Measurements from ENCODE around the gene TMEM176B.

The TMEM176B gene

DNA sequence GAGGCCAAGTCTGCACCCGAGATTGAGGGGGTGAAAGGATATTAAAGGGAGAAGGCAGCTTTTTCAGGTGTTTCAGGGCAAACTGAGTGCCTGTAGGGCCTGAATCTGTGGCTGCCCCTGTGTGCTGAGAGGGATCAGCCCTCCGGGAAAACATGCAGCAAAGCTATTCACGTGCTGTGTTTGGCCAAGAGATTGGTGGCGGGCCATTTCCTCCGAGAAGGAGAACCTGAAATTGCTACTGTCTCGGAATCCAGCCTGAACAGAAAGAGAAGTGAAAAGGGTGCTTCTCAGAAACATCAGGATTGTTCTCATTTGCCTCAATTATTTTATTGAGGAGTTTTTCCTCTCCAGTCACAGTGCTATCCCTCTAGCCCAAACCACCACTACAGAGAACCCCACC is 46.9 kb downstream of the TMEM176B start:
- DNase-seq (ENCODE audit: low read depth) = no peak
- TF ChIP-seq, protein P1, sequence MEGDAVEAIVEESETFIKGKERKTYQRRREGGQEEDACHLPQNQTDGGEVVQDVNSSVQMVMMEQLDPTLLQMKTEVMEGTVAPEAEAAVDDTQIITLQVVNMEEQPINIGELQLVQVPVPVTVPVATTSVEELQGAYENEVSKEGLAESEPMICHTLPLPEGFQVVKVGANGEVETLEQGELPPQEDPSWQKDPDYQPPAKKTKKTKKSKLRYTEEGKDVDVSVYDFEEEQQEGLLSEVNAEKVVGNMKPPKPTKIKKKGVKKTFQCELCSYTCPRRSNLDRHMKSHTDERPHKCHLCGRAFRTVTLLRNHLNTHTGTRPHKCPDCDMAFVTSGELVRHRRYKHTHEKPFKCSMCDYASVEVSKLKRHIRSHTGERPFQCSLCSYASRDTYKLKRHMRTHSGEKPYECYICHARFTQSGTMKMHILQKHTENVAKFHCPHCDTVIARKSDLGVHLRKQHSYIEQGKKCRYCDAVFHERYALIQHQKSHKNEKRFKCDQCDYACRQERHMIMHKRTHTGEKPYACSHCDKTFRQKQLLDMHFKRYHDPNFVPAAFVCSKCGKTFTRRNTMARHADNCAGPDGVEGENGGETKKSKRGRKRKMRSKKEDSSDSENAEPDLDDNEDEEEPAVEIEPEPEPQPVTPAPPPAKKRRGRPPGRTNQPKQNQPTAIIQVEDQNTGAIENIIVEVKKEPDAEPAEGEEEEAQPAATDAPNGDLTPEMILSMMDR (IDR thresholded peaks at IDR 0.05; ENCODE audit: control insufficient read depth, extremely low read depth, insufficient read depth) = no peak
- no peak overlapping the region for H3K4me3 ChIP-seq (ENCODE audit: low read depth, low read length)

DNA sequence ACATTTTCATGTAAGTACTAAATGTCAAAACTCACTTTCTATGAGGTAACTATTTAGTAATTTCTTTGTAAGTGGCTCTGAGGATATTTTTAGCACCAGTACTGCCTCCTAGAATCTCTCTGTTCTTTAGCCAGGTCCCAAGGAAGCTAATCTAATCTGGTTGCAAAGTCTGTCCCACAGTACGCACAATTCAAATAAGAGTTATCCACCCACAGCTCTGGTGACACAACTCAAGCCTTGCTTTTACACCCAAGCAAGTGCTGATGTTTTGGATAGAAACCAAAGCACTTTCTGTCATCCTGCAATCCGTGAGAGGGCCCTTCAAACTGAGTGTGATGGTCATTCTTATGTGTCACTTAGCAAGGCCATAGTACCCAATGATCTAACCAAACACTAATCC is 48.5 kb downstream of the TMEM176B start:
- TF ChIP-seq, protein P1 (IDR thresholded peaks at IDR 0.05; ENCODE audit: control insufficient read depth, extremely low read depth, insufficient read depth) = no peak
- no peak for DNase-seq (ENCODE audit: low read depth)
- H3K4me3 ChIP-seq (ENCODE audit: low read depth, low read length) = no peak overlapping the region

GRCh38 chr7:150748376-150748775 is 51.8 kb downstream of the TMEM176B start:
- DNase-seq (ENCODE audit: low read depth) = no peak
- H3K4me3 ChIP-seq (ENCODE audit: low read depth, low read length) = no peak overlapping the region
- TF ChIP-seq, protein P1 (IDR thresholded peaks at IDR 0.05; ENCODE audit: control insufficient read depth, extremely low read depth, insufficient read depth) = no peak

- no peak for DNase-seq (ENCODE audit: low read depth)
- TF ChIP-seq, protein P1 (IDR thresholded peaks at IDR 0.05; ENCODE audit: control insufficient read depth, extremely low read depth, insufficient read depth) = no peak
- no peak overlapping the region for H3K4me3 ChIP-seq (ENCODE audit: low read depth, low read length)
Measured at GRCh38 chr7:150746921-150747320, 53.2 kb downstream of the TMEM176B start.

- no peak for DNase-seq (ENCODE audit: low read depth)
- TF ChIP-seq, protein P1 (IDR thresholded peaks at IDR 0.05; ENCODE audit: control insufficient read depth, extremely low read depth, insufficient read depth) = no peak
- H3K4me3 ChIP-seq (ENCODE audit: low read depth, low read length) = no peak overlapping the region
Measured at GRCh38 chr7:150745876-150746275, 54.3 kb downstream of the TMEM176B start.

DNA sequence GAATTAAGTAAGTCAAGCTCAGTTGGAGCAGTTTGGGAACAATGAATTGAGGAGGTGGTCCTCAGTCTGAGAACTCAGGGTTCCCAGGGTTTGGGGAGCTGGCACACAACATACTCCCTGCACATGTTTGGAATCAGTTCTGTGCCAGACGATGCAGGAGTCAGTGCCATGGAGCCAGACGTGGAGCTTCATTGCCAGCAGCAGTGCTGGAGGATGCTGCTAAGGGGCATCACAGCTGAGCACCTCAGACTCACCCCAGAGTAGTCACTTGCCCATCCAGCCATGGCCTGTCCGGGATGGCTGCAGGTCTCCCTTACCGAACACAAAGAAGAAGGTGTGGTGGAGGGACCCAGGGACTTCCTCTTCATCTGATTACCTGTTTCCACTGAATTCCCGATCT is 55.1 kb downstream of the TMEM176B start:
- no peak for DNase-seq (ENCODE audit: low read depth)
- no peak overlapping the region for H3K4me3 ChIP-seq (ENCODE audit: low read depth, low read length)
- TF ChIP-seq, protein P1 (IDR thresholded peaks at IDR 0.05; ENCODE audit: control insufficient read depth, extremely low read depth, insufficient read depth) = no peak

- no peak overlapping the region for H3K4me3 ChIP-seq (ENCODE audit: low read depth, low read length)
- TF ChIP-seq, protein P1 (IDR thresholded peaks at IDR 0.05; ENCODE audit: control insufficient read depth, extremely low read depth, insufficient read depth) = no peak
- no peak for DNase-seq (ENCODE audit: low read depth)
Measured at GRCh38 chr7:150744041-150744656, 56.0 kb downstream of the TMEM176B start.
